Measurements from ENCODE around the gene GDF7. TPM values are rescaled to one million over a fixed set of nuclear protein-coding genes. Genes with fewer than 3 reads are reported as not detected.

GDF7 gene
- total RNA-seq, 1 donor from 2014 or later: under 0.01 TPM

- DNase-seq (ENCODE audit: low read depth) (no peak), FAIRE-seq (no peak)
- TF ChIP-seq CTCF (IDR thresholded peaks at IDR 0.05; ENCODE audit: insufficient read depth, low read length, severe bottlenecking): no peak
- Histone ChIP-seq H3K27me3 (ENCODE audit: control insufficient read depth, insufficient read depth, low read length) (no peaks in the 10 kb centered on the region), H3K4me3 (ENCODE audit: low read depth, low read length) (no peak overlapping the region), H3K36me3 (ENCODE audit: control insufficient read depth, insufficient read depth, low read length) (peaks cover 8% of the 10 kb centered on the region)
Observed at GRCh38 chr2:20643826-20644225, 23.1 kb upstream of the GDF7 start.

GRCh38 chr2:20645301-20645701, 21.6 kb upstream of the GDF7 start:
- DNase-seq (ENCODE audit: low read depth) (no peak), FAIRE-seq (no peak)
- Histone ChIP-seq H3K27me3 (ENCODE audit: control insufficient read depth, insufficient read depth, low read length) (no peaks in the 10 kb centered on the region), H3K4me3 (ENCODE audit: low read depth, low read length) (no peak overlapping the region), H3K36me3 (ENCODE audit: control insufficient read depth, insufficient read depth, low read length) (peaks cover 5% of the 10 kb centered on the region)
- TF ChIP-seq CTCF (IDR thresholded peaks at IDR 0.05; ENCODE audit: insufficient read depth, low read length, severe bottlenecking): no peak

GRCh38 chr2:20645761-20646160, 21.2 kb upstream of the GDF7 start:
- Histone ChIP-seq H3K27me3 (ENCODE audit: control insufficient read depth, insufficient read depth, low read length) (no peaks in the 10 kb centered on the region), H3K36me3 (ENCODE audit: control insufficient read depth, insufficient read depth, low read length) (peaks cover 5% of the 10 kb centered on the region), H3K4me3 (ENCODE audit: low read depth, low read length) (no peak overlapping the region)
- no peak for TF ChIP-seq CTCF (IDR thresholded peaks at IDR 0.05; ENCODE audit: insufficient read depth, low read length, severe bottlenecking)
- no peak for DNase-seq (ENCODE audit: low read depth)
- FAIRE-seq: no peak

GRCh38 chr2:20646446-20646845, 20.5 kb upstream of the GDF7 start:
- Histone ChIP-seq H3K4me3 (ENCODE audit: low read depth, low read length) (no peak overlapping the region), H3K27me3 (ENCODE audit: control insufficient read depth, insufficient read depth, low read length) (no peaks in the 10 kb centered on the region), H3K36me3 (ENCODE audit: control insufficient read depth, insufficient read depth, low read length) (peaks cover 1% of the 10 kb centered on the region)
- FAIRE-seq (no peak), DNase-seq (ENCODE audit: low read depth) (no peak)
- no peak for TF ChIP-seq CTCF (IDR thresholded peaks at IDR 0.05; ENCODE audit: insufficient read depth, low read length, severe bottlenecking)

- FAIRE-seq: no peak
- DNase-seq (ENCODE audit: low read depth): no peak
- Histone ChIP-seq H3K4me3 (ENCODE audit: low read depth, low read length) (no peak overlapping the region), H3K36me3 (ENCODE audit: control insufficient read depth, insufficient read depth, low read length) (peaks cover 1% of the 10 kb centered on the region), H3K27me3 (ENCODE audit: control insufficient read depth, insufficient read depth, low read length) (no peaks in the 10 kb centered on the region)
- no peak for TF ChIP-seq CTCF (IDR thresholded peaks at IDR 0.05; ENCODE audit: insufficient read depth, low read length, severe bottlenecking)
Observed at GRCh38 chr2:20647211-20647610, 19.7 kb upstream of the GDF7 start.

- Histone ChIP-seq H3K27me3 (ENCODE audit: control insufficient read depth, insufficient read depth, low read length) (no peaks in the 10 kb centered on the region), H3K36me3 (ENCODE audit: control insufficient read depth, insufficient read depth, low read length) (peaks cover 1% of the 10 kb centered on the region), H3K4me3 (ENCODE audit: low read depth, low read length) (no peak overlapping the region)
- FAIRE-seq (no peak), DNase-seq (ENCODE audit: low read depth) (no peak)
- no peak for TF ChIP-seq CTCF (IDR thresholded peaks at IDR 0.05; ENCODE audit: insufficient read depth, low read length, severe bottlenecking)
Observed at GRCh38 chr2:20647738-20648137, 19.2 kb upstream of the GDF7 start.
